Psoas muscle (tissue), 8 donors: ENCODE measurements around the gene ADGRD2. TPM values are rescaled to one million over a fixed set of nuclear protein-coding genes. Genes with fewer than 3 reads are reported as not detected.

Experiments used
- ATAC-seq, 4 donors: fragments of 200-7000 bp; cut with Tn5 transposase; one replicate each; pipeline ENCODE4 v1.9.1; 2020; ENCODE audit warnings: moderate library complexity in 3 of 4, mild to moderate bottlenecking in 2 of 4
- DNase-seq, 2 donors: peaks; one replicate each; pipeline ENCODE4 v3.0.0-alpha.2; 2020
- H3K27ac ChIP-seq: fragments of 200-600 bp; one replicate; pipeline ENCODE4 v1.8.0; 2022
- H3K27me3 ChIP-seq, 3 donors: fragments of 200-600 bp in 1 of 3; one replicate each; pipeline versions ENCODE4 v1.6.1 to v1.8.0; 2013 to 2022; ENCODE audit warnings: low read length in 2 of 3, mild to moderate bottlenecking in 2 of 3, moderate library complexity in 1 of 3; ENCODE audit not compliant: insufficient read depth in 3 of 3
- H3K36me3 ChIP-seq, 2 donors: fragments of 200-600 bp in 1 of 2; one replicate each; pipeline versions ENCODE4 v1.6.1 to v1.8.0; 2013 to 2022; ENCODE audit warnings: low read depth in 1 of 2, mild to moderate bottlenecking in 1 of 2, moderate library complexity in 1 of 2; ENCODE audit not compliant: insufficient read depth in 1 of 2
- H3K4me1 ChIP-seq: fragments of 200-600 bp; one replicate; pipeline ENCODE4 v1.8.0; 2022
- H3K4me3 ChIP-seq: fragments of 200-600 bp; one replicate; pipeline ENCODE4 v1.8.0; 2022; ENCODE audit warnings: mild to moderate bottlenecking
- H3K9me3 ChIP-seq: fragments of 200-600 bp; one replicate; pipeline ENCODE4 v1.8.0; 2022
- WGBS, 3 donors: extraction: QIAGEN DNeasy Blood & Tissue Kit; methylation state at CpG; one replicate each; pipeline versions ENCODE4 v1.1.6 to v1.1.7; 2013; 5-methylcytosine and 5-hydroxymethylcytosine counted together
- intact Hi-C, 2 donors: fragments of 100-400 bp; cut with DNase I; formaldehyde crosslinking; loops; one replicate each; pipeline versions ENCODE4 v1.11.0 to v1.14.2; 2022
- polyA plus RNA-seq, 3 donors: library from polyadenylated mRNA; stranded (reverse); fragments of 200-250 nt; gene quantifications; one replicate each; pipeline ENCODE4 v1.2.3, GENCODE V29; 2013
- total RNA-seq, 4 donors: library from RNA; stranded (reverse); fragmentation: NEBNext Ultra II Directional in 2 of 4; extraction: Animal tissue kit (Norgen Biotek cat#: 25700) in 2 of 4; gene quantifications; one replicate each; pipeline versions ENCODE4 v1.2.1 to v1.2.4, GENCODE V29; 2021 to 2023
- TF ChIP-seq, protein P1 (sequence below): fragments of 200-600 bp; IDR thresholded peaks from one replicate; pipeline ENCODE4 v1.8.0; 2022; ENCODE audit warnings: antibody characterized with exemption
- donor health status: healthy with polysubstance abuse.
- donor health status: DM: no; HTN: no; CAD: no; lungs with moderate emphysema.
- donor health status: Bipolar disorder and iron deficiency.
- donor health status: healthy.
- donor health status: DM: yes; HTN: yes; CAD: no.
- donor health status: DM: no; HTN: no; CAD: no.
- donor health status: DM: no; HTN: no; CAD: no.
- donor health status: DM: yes; HTN: yes; CAD: no.

ADGRD2 gene
- total and polyA plus RNA-seq, 7 donors: not detected

DNA sequence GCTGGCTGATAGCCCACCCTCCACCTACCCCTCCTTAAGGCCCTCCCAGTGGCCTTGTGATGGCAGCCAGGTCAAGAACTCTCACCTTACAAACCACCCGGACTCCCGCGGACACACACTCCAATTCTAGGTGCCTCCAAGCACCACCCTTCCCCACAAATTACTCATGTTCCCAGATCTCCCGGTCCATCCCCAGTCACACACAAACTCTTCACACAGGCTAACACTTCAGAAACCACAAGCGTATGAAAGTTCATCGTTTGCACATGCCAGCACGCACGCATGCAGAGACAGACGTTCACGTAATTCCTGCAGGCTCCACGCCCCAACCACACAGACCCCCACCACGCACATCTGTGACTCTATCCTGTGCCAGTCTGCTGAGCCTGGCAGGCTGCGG lies 39.0 kb downstream of the ADGRD2 start:
- H3K4me1 ChIP-seq: no peaks in the 10 kb centered on the region
- DNase-seq (no peak), ATAC-seq (no peak)
- intact Hi-C loops: no loop called here
- no peak overlapping the region for H3K4me3 ChIP-seq
- TF ChIP-seq, protein P1, sequence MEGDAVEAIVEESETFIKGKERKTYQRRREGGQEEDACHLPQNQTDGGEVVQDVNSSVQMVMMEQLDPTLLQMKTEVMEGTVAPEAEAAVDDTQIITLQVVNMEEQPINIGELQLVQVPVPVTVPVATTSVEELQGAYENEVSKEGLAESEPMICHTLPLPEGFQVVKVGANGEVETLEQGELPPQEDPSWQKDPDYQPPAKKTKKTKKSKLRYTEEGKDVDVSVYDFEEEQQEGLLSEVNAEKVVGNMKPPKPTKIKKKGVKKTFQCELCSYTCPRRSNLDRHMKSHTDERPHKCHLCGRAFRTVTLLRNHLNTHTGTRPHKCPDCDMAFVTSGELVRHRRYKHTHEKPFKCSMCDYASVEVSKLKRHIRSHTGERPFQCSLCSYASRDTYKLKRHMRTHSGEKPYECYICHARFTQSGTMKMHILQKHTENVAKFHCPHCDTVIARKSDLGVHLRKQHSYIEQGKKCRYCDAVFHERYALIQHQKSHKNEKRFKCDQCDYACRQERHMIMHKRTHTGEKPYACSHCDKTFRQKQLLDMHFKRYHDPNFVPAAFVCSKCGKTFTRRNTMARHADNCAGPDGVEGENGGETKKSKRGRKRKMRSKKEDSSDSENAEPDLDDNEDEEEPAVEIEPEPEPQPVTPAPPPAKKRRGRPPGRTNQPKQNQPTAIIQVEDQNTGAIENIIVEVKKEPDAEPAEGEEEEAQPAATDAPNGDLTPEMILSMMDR: no peak
- H3K9me3 ChIP-seq: no peaks in the 10 kb centered on the region
- H3K27ac ChIP-seq: no peak overlapping the region
- WGBS, 3 donors: 56 to 59% (median 58%) methylated on average over 13 of the region's 13 CpGs
- H3K27me3 ChIP-seq: peaks cover 0 to 42% (median 8%) of the 10 kb centered on the region in 3 donors
- H3K36me3 ChIP-seq: no peaks in the 10 kb centered on the region

DNA sequence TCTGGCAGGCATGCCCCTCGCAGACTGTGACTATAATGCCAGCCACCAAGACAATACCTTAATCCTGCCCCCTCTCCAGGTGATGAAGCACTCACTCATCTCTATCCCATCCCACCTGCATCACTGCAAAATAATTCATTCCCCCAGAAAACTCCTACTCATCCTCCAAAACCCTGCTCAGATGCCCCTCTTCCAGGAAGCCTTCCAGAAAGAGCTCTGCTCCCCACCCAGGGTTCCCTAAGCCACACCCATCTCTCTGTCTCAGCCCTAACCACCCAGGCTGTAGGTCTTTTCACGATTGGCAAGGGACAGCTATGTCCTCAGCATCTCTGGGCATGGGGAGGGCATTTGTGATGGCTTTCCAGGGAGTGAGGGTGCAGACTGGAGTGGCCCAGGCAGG lies 39.8 kb downstream of the ADGRD2 start:
- TF ChIP-seq, protein P1: no peak
- DNase-seq: no peak
- intact Hi-C loops: no loop called here
- no peaks in the 10 kb centered on the region for H3K4me1 ChIP-seq
- H3K27me3 ChIP-seq: peaks cover 0 to 41% (median 7%) of the 10 kb centered on the region in 3 donors
- H3K4me3 ChIP-seq: no peak overlapping the region
- no peak for ATAC-seq
- WGBS, 3 donors: 79 to 89% (median 85%) methylated on average over 2 of the region's 2 CpGs
- no peaks in the 10 kb centered on the region for H3K9me3 ChIP-seq
- H3K27ac ChIP-seq: no peak overlapping the region
- H3K36me3 ChIP-seq: no peaks in the 10 kb centered on the region

DNA sequence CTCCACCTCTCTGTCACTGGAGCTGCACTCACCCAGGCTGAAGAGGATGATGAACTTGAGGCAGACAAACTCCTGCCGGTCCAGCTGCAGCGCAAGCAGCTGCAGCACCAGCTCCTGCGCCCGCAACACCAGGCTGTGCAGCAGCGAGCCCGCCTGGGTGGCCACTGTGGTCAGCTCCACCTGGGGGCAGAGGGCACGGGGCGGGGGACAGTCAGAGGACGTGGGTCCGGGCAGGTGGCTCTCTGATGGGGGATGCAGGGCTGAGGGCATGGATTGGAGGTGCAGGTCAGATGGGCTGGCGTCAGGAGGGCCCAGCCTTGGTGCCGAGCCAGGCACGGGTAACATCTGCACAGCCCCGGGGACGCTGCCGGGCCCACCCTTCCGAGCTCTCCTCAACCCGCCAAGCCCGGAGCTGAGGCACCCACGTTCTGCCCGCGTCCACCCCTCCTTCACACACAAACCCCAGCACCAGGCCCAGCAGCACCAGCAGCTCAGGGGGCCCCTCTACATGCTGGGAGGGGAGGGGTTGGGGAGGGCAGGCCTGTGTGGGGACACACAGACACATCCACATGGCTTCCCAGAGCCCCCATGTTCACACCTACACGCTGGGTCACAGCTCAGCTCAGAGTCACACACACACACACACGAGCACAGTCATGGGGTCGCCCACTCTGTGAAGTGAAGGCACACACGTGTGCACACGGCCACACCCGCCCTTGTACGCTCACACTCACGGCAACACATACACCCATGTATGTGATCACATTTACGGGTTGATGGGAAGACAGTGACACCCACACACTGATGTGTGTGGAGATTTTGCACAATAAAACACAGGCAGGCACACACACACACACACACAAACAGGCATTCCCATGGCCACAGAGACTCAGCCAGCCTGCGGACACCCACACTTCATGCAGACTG lies 41.1 kb downstream of the ADGRD2 start:
- WGBS, 3 donors: 82 to 88% (median 84%) methylated on average over 32 of the region's 32 CpGs
- Histone ChIP-seq H3K9me3 (no peaks in the 10 kb centered on the region), H3K4me1 (no peaks in the 10 kb centered on the region), H3K27me3 (peaks cover 0 to 30% (median 5%) of the 10 kb centered on the region in 3 donors), H3K27ac (no peak overlapping the region), H3K4me3 (no peak overlapping the region), H3K36me3 (no peaks in the 10 kb centered on the region)
- TF ChIP-seq, protein P1: no peak
- DNase-seq (no peak), ATAC-seq (no peak)
- intact Hi-C loops: no loop called here

DNA sequence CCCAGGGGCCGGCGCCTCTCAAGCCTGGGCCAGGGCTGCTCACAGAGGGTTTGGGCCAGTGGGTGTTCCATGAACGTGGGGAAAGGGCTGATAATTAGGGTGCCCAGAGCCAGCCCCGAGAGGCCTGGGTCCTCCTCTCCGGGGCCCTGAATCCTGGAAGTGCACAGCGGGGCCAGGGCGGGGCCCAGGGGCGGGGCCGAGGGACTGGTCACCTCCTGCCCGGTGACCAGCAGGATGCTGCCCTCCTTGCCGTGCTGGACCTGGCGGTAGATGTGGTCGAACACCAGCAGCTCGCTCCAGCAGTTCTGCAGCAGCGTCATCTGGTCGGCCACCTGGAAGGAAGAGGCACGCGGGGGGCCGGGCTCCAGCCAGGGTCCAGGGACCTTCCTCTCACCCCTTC lies 42.6 kb downstream of the ADGRD2 start:
- H3K4me1 ChIP-seq: no peaks in the 10 kb centered on the region
- no peak overlapping the region for H3K4me3 ChIP-seq
- no peaks in the 10 kb centered on the region for H3K36me3 ChIP-seq
- WGBS, 3 donors: 76 to 80% (median 78%) methylated on average over 19 of the region's 19 CpGs
- intact Hi-C loops: loop anchor here in 1 of 2 donors (1.0 kb wide), 1 partner anchor 19 kb away; no protein-coding TSS in a partner anchor
- no peaks in the 10 kb centered on the region for H3K9me3 ChIP-seq
- TF ChIP-seq, protein P1: no peak
- ATAC-seq (no peak), DNase-seq (no peak)
- H3K27ac ChIP-seq: no peak overlapping the region
- peaks cover 0 to 16% (median 5%) of the 10 kb centered on the region in 3 donors for H3K27me3 ChIP-seq
